Spleen (tissue), 11 donors: ENCODE data around the gene SH3BGRL2. TPM values are rescaled to one million over a fixed set of nuclear protein-coding genes. Genes with fewer than 3 reads are reported as not detected.
A peak's percentile ranks its signal among the peaks of the same experiment; 100 is the strongest.

ENCODE experiments used
- DNase-seq: peaks from one replicate; pipeline ENCODE4 v3.0.0-alpha.2; 2020
- H3K27ac ChIP-seq, 8 donors: fragments of 200-600 bp; sonication (generic) in 7 of 8; 1 replicate in 4 of 8; 2 replicates in 4 of 8; pipeline versions ENCODE4 v1.5.0 to v1.8.0; 2016 to 2021; ENCODE audit warnings: inconsistent platforms in 4 of 8, mild to moderate bottlenecking in 4 of 8, moderate library complexity in 1 of 8
- H3K27me3 ChIP-seq, 7 donors: fragments of 200-600 bp; sonication (generic) in 6 of 7; replicated peaks in 1 of 7; 1 replicate in 4 of 7; 2 replicates in 3 of 7; pipeline versions ENCODE4 v1.5.0 to v1.8.0; 2016 to 2021; ENCODE audit warnings: inconsistent platforms in 3 of 7, mild to moderate bottlenecking in 1 of 7
- H3K36me3 ChIP-seq, 6 donors: fragments of 200-600 bp; sonication (generic) in 5 of 6; 1 replicate in 4 of 6; 2 replicates in 2 of 6; pipeline versions ENCODE4 v1.5.0 to v1.8.0; 2016 to 2021; ENCODE audit warnings: inconsistent platforms in 2 of 6
- H3K4me1 ChIP-seq, 6 donors: fragments of 200-600 bp; sonication (generic) in 5 of 6; 1 replicate in 3 of 6; 2 replicates in 3 of 6; pipeline versions ENCODE4 v1.5.0 to v1.8.0; 2016 to 2021; ENCODE audit warnings: inconsistent platforms in 3 of 6
- H3K4me3 ChIP-seq, 8 donors: fragments of 200-600 bp; sonication (generic) in 7 of 8; 1 replicate in 4 of 8; 2 replicates in 4 of 8; pipeline versions ENCODE4 v1.5.0 to v1.8.0; 2016 to 2021; ENCODE audit warnings: inconsistent platforms in 4 of 8, mild to moderate bottlenecking in 4 of 8, moderate library complexity in 2 of 8
- H3K9me3 ChIP-seq, 8 donors: fragments of 200-600 bp; sonication (generic) in 7 of 8; 1 replicate in 4 of 8; 2 replicates in 4 of 8; pipeline versions ENCODE4 v1.5.0 to v1.8.0; 2016 to 2021; ENCODE audit warnings: inconsistent platforms in 4 of 8
- POLR2A ChIP-seq, 3 donors: fragments of 450-650 bp; IDR thresholded peaks; one replicate each; pipeline ENCODE4 v1.5.1; 2017; ENCODE audit warnings: antibody characterized with exemption in 3 of 3, mild to moderate bottlenecking in 1 of 3
- POLR2AphosphoS5 ChIP-seq, 3 donors: sonication (generic); formaldehyde crosslinking; IDR thresholded peaks; one replicate each; pipeline ENCODE4 v1.5.1; 2017; ENCODE audit warnings: antibody characterized with exemption in 3 of 3
- WGBS, 5 donors: extraction: QIAGEN DNeasy Blood & Tissue Kit in 3 of 5; methylation state at CpG; one replicate each; pipeline versions ENCODE4 v1.1.5 to v1.1.7; 2013 to 2018; 5-methylcytosine and 5-hydroxymethylcytosine counted together
- intact Hi-C: fragments of 100-400 bp; cut with DNase I; formaldehyde crosslinking; loops from one replicate; pipeline ENCODE4 v1.15.0; 2023; ENCODE audit warnings: low total_unique reads
- polyA plus RNA-seq, 3 donors: library from polyadenylated mRNA; stranded (reverse); fragments of 200-250 nt; gene quantifications; one replicate each; pipeline ENCODE4 v1.2.1, GENCODE V29; 2013
- total RNA-seq, 7 donors: library from RNA; depleted of rRNA in 3 of 7; stranded (reverse); fragments of >200 nt in 3 of 7; fragmentation: NEBNext Ultra II Directional in 4 of 7; extraction: Animal tissue kit (Norgen Biotek cat#: 25700) in 4 of 7; gene quantifications; one replicate each; pipeline versions ENCODE4 v1.1.0 to v1.2.1, GENCODE V29; 2016 to 2021
- TF ChIP-seq, protein P1 (sequence below), 11 experiments: fragments of 200-600 bp in 7 of 11; fragments of 450-650 bp in 4 of 11; sonication (generic) in 4 of 11; IDR thresholded peaks in 8 of 11; conservative IDR thresholded peaks in 3 of 11; 1 replicate in 7 of 11; 2 replicates in 4 of 11; pipeline versions ENCODE4 v1.4.0 to v1.8.0; 2016 to 2021; ENCODE audit warnings: antibody characterized with exemption in 11 of 11, inconsistent platforms in 4 of 11, mild to moderate bottlenecking in 1 of 11
- donor health status: healthy with polysubstance abuse.
- donor health status: DM: no; HTN: no; CAD: no; lungs with moderate emphysema.
- donor health status: DM: no; HTN: no; CAD: no.
- donor health status: Bipolar disorder and iron deficiency.
- donor health status: healthy.
- donor health status: DM: no; HTN: no; CAD: no.
- donor health status: DM: yes; HTN: yes; CAD: no.

The SH3BGRL2 gene
- total and polyA plus RNA-seq, 10 donors, result 1.8 to 24.6 (median 10.9) TPM

DNA sequence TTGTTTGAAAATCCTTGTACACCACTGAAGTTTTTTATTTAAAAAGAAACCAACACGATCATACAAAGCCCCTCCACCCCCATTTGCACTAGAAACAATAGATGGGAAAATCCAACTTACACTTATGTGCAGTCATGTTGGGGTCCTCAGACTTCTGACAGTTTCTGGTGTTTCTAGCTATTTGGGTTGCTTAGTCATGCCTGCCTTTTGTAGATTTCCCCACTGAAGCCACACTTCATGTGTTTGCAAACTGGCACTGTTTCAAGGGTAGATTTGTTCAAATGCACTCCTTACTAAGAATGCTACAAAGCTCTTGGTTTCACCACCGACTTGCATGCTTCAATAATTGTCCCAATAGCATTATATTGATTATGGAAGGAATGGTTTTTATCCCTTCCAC lies 1.5 kb downstream of the SH3BGRL2 start:
- H3K4me3 ChIP-seq, result peak overlapping the region in 2 of 8 donors; percentile 10 to 62
- peaks cover 0 to 55% (median 20%) of the 10 kb centered on the region in 7 donors for H3K27me3 ChIP-seq
- intact Hi-C loops, result no loop called here
- H3K27ac ChIP-seq, result no peak overlapping the region
- 24 to 39% (median 34%) methylated on average over 2 of the region's 2 CpGs for WGBS, 5 donors
- H3K9me3 ChIP-seq, result no peaks in the 10 kb centered on the region
- no peaks in the 10 kb centered on the region for H3K36me3 ChIP-seq
- H3K4me1 ChIP-seq, result peaks cover 0 to 21% (median 13%) of the 10 kb centered on the region in 6 donors
- TF ChIP-seq POLR2A (IDR thresholded peaks at IDR 0.05) (no peak), POLR2AphosphoS5 (IDR thresholded peaks at IDR 0.05) (no peak)
- TF ChIP-seq, protein P1, sequence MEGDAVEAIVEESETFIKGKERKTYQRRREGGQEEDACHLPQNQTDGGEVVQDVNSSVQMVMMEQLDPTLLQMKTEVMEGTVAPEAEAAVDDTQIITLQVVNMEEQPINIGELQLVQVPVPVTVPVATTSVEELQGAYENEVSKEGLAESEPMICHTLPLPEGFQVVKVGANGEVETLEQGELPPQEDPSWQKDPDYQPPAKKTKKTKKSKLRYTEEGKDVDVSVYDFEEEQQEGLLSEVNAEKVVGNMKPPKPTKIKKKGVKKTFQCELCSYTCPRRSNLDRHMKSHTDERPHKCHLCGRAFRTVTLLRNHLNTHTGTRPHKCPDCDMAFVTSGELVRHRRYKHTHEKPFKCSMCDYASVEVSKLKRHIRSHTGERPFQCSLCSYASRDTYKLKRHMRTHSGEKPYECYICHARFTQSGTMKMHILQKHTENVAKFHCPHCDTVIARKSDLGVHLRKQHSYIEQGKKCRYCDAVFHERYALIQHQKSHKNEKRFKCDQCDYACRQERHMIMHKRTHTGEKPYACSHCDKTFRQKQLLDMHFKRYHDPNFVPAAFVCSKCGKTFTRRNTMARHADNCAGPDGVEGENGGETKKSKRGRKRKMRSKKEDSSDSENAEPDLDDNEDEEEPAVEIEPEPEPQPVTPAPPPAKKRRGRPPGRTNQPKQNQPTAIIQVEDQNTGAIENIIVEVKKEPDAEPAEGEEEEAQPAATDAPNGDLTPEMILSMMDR (IDR thresholded peaks at IDR 0.05 in 8 of 11, conservative IDR thresholded peaks at IDR 0.05 in 3 of 11), result no peak
- DNase-seq, result no peak

DNA sequence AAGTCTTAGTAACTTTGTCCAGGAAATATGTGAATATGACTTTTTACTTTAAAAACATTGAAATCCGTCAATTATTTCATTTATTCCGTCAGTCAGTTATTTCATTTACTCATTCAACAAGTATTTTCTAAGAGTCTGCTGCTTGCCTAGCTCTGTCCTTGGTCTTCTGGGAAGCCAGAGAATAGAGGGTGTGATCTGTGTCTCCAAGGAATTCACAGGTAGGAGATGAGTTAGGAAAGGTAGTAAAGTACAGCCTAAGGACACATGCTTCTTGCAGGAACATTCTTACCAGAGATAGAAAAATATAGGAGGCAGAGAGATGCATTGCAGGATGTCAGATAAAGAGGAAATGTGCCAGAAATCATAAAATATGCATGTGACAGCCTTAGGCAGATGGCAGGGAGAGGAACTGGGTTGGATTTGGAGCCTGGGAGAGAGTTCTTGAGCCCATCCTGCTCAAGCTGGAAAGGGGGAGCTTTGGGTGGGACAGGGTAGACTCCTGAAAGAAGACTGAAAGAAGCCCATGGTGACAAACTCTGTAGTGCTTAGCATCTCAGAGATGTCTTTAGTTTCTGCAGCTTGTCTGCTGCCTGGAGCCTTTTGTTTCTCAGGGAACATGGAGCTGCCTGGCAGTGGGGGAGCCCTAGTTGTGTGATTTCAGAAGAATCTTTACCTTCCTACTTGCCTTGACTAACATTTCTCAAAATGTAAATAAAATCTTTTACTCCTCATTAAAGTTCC lies 3.5 kb downstream of the SH3BGRL2 start:
- TF ChIP-seq POLR2AphosphoS5 (IDR thresholded peaks at IDR 0.05), result no peak
- no peak for TF ChIP-seq POLR2A (IDR thresholded peaks at IDR 0.05)
- TF ChIP-seq, protein P1 (IDR thresholded peaks at IDR 0.05 in 8 of 11, conservative IDR thresholded peaks at IDR 0.05 in 3 of 11), result no peak
- intact Hi-C loops, result no loop called here
- no peaks in the 10 kb centered on the region for H3K9me3 ChIP-seq
- H3K36me3 ChIP-seq, result no peaks in the 10 kb centered on the region
- peaks cover 0 to 22% (median 14%) of the 10 kb centered on the region in 6 donors for H3K4me1 ChIP-seq
- no peak for DNase-seq
- peaks cover 0 to 50% (median 20%) of the 10 kb centered on the region in 7 donors for H3K27me3 ChIP-seq
- WGBS, 5 donors, result 74 to 83% (median 76%) methylated on average over 2 of the region's 2 CpGs
- no peak overlapping the region for H3K27ac ChIP-seq
- H3K4me3 ChIP-seq, result no peak overlapping the region

DNA sequence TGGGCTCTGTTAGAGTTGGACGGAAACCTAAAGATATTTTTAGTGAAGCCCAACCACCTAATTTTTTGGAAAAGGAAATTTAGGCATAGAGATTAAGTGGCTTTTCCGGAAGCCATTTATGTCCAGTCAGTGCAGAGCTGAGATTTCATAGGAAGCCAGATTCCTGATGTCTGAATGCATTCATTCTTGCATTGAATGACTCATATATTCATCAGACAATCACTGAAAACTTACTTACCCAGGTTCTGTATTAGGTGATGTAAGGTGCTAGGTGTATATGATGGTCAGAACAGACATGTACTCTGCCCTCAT lies 4.1 kb downstream of the SH3BGRL2 start:
- Histone ChIP-seq H3K27me3 (peaks cover 0 to 46% (median 20%) of the 10 kb centered on the region in 7 donors), H3K9me3 (no peaks in the 10 kb centered on the region), H3K4me3 (no peak overlapping the region), H3K4me1 (peaks cover 0 to 27% (median 17%) of the 10 kb centered on the region in 6 donors), H3K27ac (no peak overlapping the region), H3K36me3 (no peaks in the 10 kb centered on the region)
- 45 to 69% (median 65%) methylated on average over 2 of the region's 2 CpGs for WGBS, 5 donors
- TF ChIP-seq POLR2A (IDR thresholded peaks at IDR 0.05) (no peak), POLR2AphosphoS5 (IDR thresholded peaks at IDR 0.05) (no peak)
- TF ChIP-seq, protein P1 (IDR thresholded peaks at IDR 0.05 in 8 of 11, conservative IDR thresholded peaks at IDR 0.05 in 3 of 11), result no peak
- no peak for DNase-seq
- intact Hi-C loops, result no loop called here

DNA sequence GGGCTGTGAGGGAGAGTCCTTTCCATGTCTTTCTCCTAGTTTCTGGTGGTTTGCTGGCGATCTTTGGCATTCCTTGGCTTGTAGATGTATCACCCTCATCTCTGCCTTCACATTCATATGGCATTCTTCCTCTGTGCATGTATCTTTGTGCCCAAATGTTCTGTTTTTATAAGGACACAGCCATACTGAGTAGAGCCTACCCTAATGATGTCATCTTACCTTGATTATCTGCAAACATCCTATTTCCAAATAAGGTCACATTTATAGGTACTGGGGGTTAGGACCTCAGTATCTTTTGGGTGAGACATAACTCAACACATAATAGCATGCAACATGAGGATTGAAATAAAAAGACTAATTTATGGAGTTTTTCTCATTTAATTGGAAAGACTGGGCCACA lies 5.5 kb downstream of the SH3BGRL2 start:
- H3K9me3 ChIP-seq, result no peaks in the 10 kb centered on the region
- intact Hi-C loops, result no loop called here
- no peak for DNase-seq
- H3K4me3 ChIP-seq, result no peak overlapping the region
- H3K4me1 ChIP-seq, result peaks cover 0 to 21% (median 7%) of the 10 kb centered on the region in 6 donors
- TF ChIP-seq, protein P1 (IDR thresholded peaks at IDR 0.05 in 8 of 11, conservative IDR thresholded peaks at IDR 0.05 in 3 of 11), result no peak
- TF ChIP-seq POLR2A (IDR thresholded peaks at IDR 0.05), result no peak
- WGBS, 5 donors, result 48 to 89% (median 83%) methylated on average over 1 of the region's 1 CpG
- H3K27me3 ChIP-seq, result peaks cover 0 to 31% (median 10%) of the 10 kb centered on the region in 7 donors
- H3K36me3 ChIP-seq, result no peaks in the 10 kb centered on the region
- no peak overlapping the region for H3K27ac ChIP-seq
